IMR-90 (cell line): ENCODE results near the gene LRRFIP1. TPM values are rescaled to one million over a fixed set of nuclear protein-coding genes. Genes with fewer than 3 reads are reported as not detected.

Experiments
- ATAC-seq: fragments of 200-7000 bp; cut with Tn5 transposase; 2 replicates; pipeline ENCODE4 v1.9.1; 2020; ENCODE audit warnings: low read depth, mild to moderate bottlenecking, moderate library complexity
- BruUV-seq: library from RNA; stranded (reverse); fragments of 400-500 nt; replicated peaks from 2 replicates; lab custom pipeline; 2021; lab: Mats Ljungman, UMichigan
- CTCF ChIA-PET: fragments of 300-600 bp; formaldehyde crosslinking; extraction: SDS; loops from one replicate; lab custom pipeline; 2021; ENCODE audit warnings: antibody characterized with exemption; lab: Yijun Ruan, JAX
- POLR2A ChIA-PET: fragments of 300-600 bp; sonication (Branson Sonifier 250); formaldehyde crosslinking; loops from one replicate; lab custom pipeline; 2022; ENCODE audit warnings: antibody characterized with exemption; ENCODE audit not compliant: unreplicated experiment; lab: Charles Lee
- DNase-seq: peaks from one replicate; pipeline ENCODE4 v3.0.0; 2013
- H2AFZ ChIP-seq: replicated peaks from 2 replicates; pipeline ENCODE3; 2013; ENCODE audit warnings: low read length, mild to moderate bottlenecking; ENCODE audit not compliant: poor library complexity
- H2AK5ac ChIP-seq: 2 replicates; pipeline ENCODE4 v1.6.1; 2013; ENCODE audit warnings: low read depth, low read length, inconsistent platforms
- H2AK9ac ChIP-seq: replicated peaks from 2 replicates; pipeline ENCODE3; 2013; ENCODE audit warnings: mild to moderate bottlenecking, low read depth, low read length, moderate library complexity; ENCODE audit not compliant: poor library complexity
- H2BK120ac ChIP-seq: 2 replicates; pipeline ENCODE4 v1.6.1; 2013; ENCODE audit warnings: low read depth, low read length, inconsistent platforms
- H2BK15ac ChIP-seq: 3 replicates; pipeline ENCODE4 v1.6.1; 2013; ENCODE audit warnings: low read depth, low read length, inconsistent platforms
- H2BK20ac ChIP-seq: 2 replicates; pipeline ENCODE4 v1.6.1; 2013; ENCODE audit warnings: low read depth, mild to moderate bottlenecking, inconsistent platforms, low read length, moderate library complexity
- H2BK5ac ChIP-seq: 2 replicates; pipeline ENCODE4 v1.6.1; 2013; ENCODE audit warnings: mild to moderate bottlenecking, low read depth, low read length, inconsistent platforms; ENCODE audit not compliant: poor library complexity, severe bottlenecking
- H3K14ac ChIP-seq: replicated peaks from 2 replicates; pipeline ENCODE4 v1.6.1; 2013; ENCODE audit warnings: low read depth, low read length, inconsistent platforms
- H3K18ac ChIP-seq: 2 replicates; pipeline ENCODE4 v1.6.1; 2013; ENCODE audit warnings: low read depth, low read length, control low read depth
- H3K23ac ChIP-seq: 2 replicates; pipeline ENCODE4 v1.6.1; 2013; ENCODE audit warnings: low read depth, low read length, inconsistent platforms
- H3K27ac ChIP-seq: 2 replicates; pipeline ENCODE4 v1.5.1; 2013; ENCODE audit warnings: mild to moderate bottlenecking, control low read depth, low read length; ENCODE audit not compliant: insufficient read depth
- H3K27me3 ChIP-seq: 2 replicates; pipeline ENCODE4 v1.6.1; 2013; ENCODE audit warnings: low read length; ENCODE audit not compliant: control insufficient read depth, insufficient read depth
- H3K36me3 ChIP-seq: 2 replicates; pipeline ENCODE4 v1.6.1; 2013; ENCODE audit warnings: low read length, mixed read lengths; ENCODE audit not compliant: control insufficient read depth, insufficient read depth
- H3K4ac ChIP-seq: 2 replicates; pipeline ENCODE4 v1.6.1; 2013; ENCODE audit warnings: low read depth, low read length, inconsistent platforms
- H3K4me1 ChIP-seq: 2 replicates; pipeline ENCODE4 v1.6.1; 2013; ENCODE audit warnings: low read length, mixed read lengths; ENCODE audit not compliant: control insufficient read depth, insufficient read depth
- H3K4me2 ChIP-seq: 2 replicates; pipeline ENCODE4 v1.6.1; 2013; ENCODE audit warnings: low read depth, mild to moderate bottlenecking, control low read depth, low read length, moderate library complexity
- H3K4me3 ChIP-seq: 2 replicates; pipeline ENCODE4 v1.5.1; 2013; ENCODE audit warnings: low read depth, mild to moderate bottlenecking, control low read depth, low read length, moderate library complexity; ENCODE audit not compliant: insufficient read depth
- H3K56ac ChIP-seq: 2 replicates; pipeline ENCODE4 v1.6.1; 2013; ENCODE audit warnings: low read length, inconsistent platforms; ENCODE audit not compliant: insufficient read depth; ENCODE audit errors: extremely low read depth
- H3K79me1 ChIP-seq, 2 experiments: 2 replicates each; pipeline ENCODE4 v1.6.1; 2013; ENCODE audit warnings: low read length in 2 of 2, inconsistent platforms in 1 of 2, low read depth in 1 of 2
- H3K9ac ChIP-seq: 2 replicates; pipeline ENCODE4 v1.6.1; 2013; ENCODE audit warnings: low read depth, low read length, control low read depth
- H3K9me1 ChIP-seq: 2 replicates; pipeline ENCODE4 v1.6.1; 2013; ENCODE audit warnings: low read length, inconsistent platforms; ENCODE audit not compliant: insufficient read depth
- H3K9me3 ChIP-seq: 2 replicates; pipeline ENCODE4 v1.6.1; 2013; ENCODE audit warnings: low read length; ENCODE audit not compliant: control insufficient read depth, insufficient read depth
- H4K20me1 ChIP-seq: 2 replicates; pipeline ENCODE4 v1.6.1; 2013; ENCODE audit warnings: low read length, inconsistent platforms; ENCODE audit not compliant: insufficient read depth
- H4K5ac ChIP-seq: 2 replicates; pipeline ENCODE4 v1.6.1; 2013; ENCODE audit warnings: mild to moderate bottlenecking, low read depth, low read length, control low read depth
- H4K8ac ChIP-seq, 2 experiments: 2 replicates each; pipeline ENCODE4 v1.6.1; 2013; ENCODE audit warnings: low read depth in 2 of 2, low read length in 2 of 2, control low read depth in 1 of 2, inconsistent platforms in 1 of 2
- H4K91ac ChIP-seq: 2 replicates; pipeline ENCODE4 v1.6.1; 2013; ENCODE audit warnings: low read depth, low read length, inconsistent platforms; ENCODE audit not compliant: insufficient read depth
- BHLHE40 ChIP-seq: fragments of 150-350 bp; IDR thresholded peaks from 2 replicates; pipeline ENCODE4 v1.6.1; 2016; ENCODE audit warnings: mild to moderate bottlenecking, low read depth, low read length
- CHD1 ChIP-seq: IDR thresholded peaks from 2 replicates; pipeline ENCODE4 v1.6.1; 2012; ENCODE audit warnings: low read depth, low read length, improper control_type of control experiment
- ELK1 ChIP-seq: fragments of 150-350 bp; IDR thresholded peaks from 2 replicates; pipeline ENCODE4 v1.6.1; 2016; ENCODE audit warnings: low read depth, mild to moderate bottlenecking, low read length, moderate library complexity, borderline replicate concordance
- FOS ChIP-seq: fragments of 150-350 bp; IDR thresholded peaks from 2 replicates; pipeline ENCODE4 v1.6.1; 2016; ENCODE audit warnings: low read depth, low read length
- MAZ ChIP-seq: IDR thresholded peaks from 2 replicates; pipeline ENCODE4 v1.6.1; 2012; ENCODE audit warnings: low read depth, mild to moderate bottlenecking, low read length, improper control_type of control experiment, moderate library complexity, borderline replicate concordance
- MXI1 ChIP-seq: IDR thresholded peaks from 2 replicates; pipeline ENCODE4 v1.6.1; 2012; ENCODE audit warnings: low read depth, mild to moderate bottlenecking, low read length, moderate library complexity, borderline replicate concordance
- NFE2L2 ChIP-seq: fragments of 150-350 bp; IDR thresholded peaks from 2 replicates; pipeline ENCODE4 v1.6.1; 2016; ENCODE audit warnings: low read depth, mild to moderate bottlenecking, low read length
- POLR2A ChIP-seq: IDR thresholded peaks from 2 replicates; pipeline ENCODE4 v1.6.1; 2012; ENCODE audit warnings: mild to moderate bottlenecking, low read depth, low read length
- RCOR1 ChIP-seq: IDR thresholded peaks from 2 replicates; pipeline ENCODE4 v1.6.1; 2012; ENCODE audit warnings: mild to moderate bottlenecking, low read length, improper control_type of control experiment; ENCODE audit not compliant: insufficient replicate concordance
- SMC3 ChIP-seq: fragments of 150-350 bp; IDR thresholded peaks from 2 replicates; pipeline ENCODE4 v1.6.1; 2016; ENCODE audit warnings: low read depth, mild to moderate bottlenecking, antibody characterized with exemption, low read length, moderate library complexity
- USF2 ChIP-seq: fragments of 150-350 bp; IDR thresholded peaks from 2 replicates; pipeline ENCODE4 v1.6.1; 2017; ENCODE audit warnings: mild to moderate bottlenecking, antibody characterized with exemption, low read length, low read depth
- WGBS, 2 experiments: methylation state at CpG; one replicate each; pipeline versions ENCODE4 v1.1.5 to v1.1.7; 2013; ENCODE audit warnings: missing lambda C conversion rate in 2 of 2; ENCODE audit not compliant: insufficient read length in 1 of 2; ENCODE audit errors: extremely low coverage in 2 of 2; 5-methylcytosine and 5-hydroxymethylcytosine counted together
- dilution Hi-C: fragments of 300-500 bp; cut with HindIII; formaldehyde crosslinking; loops from one replicate; pipeline ENCODE4 v1.14.3; 2018; ENCODE audit warnings: low sequenced_read_pairs; ENCODE audit not compliant: unreplicated experiment
- in situ Hi-C: fragments of 300-500 bp; cut with MboI; formaldehyde crosslinking; loops from 3 replicates; pipeline ENCODE4 v1.14.3; 2019; ENCODE audit warnings: low sequenced_read_pairs, inconsistent platforms, mixed read lengths
- intact Hi-C: fragments of 100-400 bp; cut with micrococcal nuclease; formaldehyde crosslinking; loops from 2 replicates; pipeline ENCODE4 v1.10.0; 2022
- polyA plus RNA-seq, 3 experiments: library from polyadenylated mRNA; depleted of rRNA; stranded (reverse); fragments of >200 nt; gene quantifications; 2 replicates each; pipeline ENCODE4 v1.2.3, GENCODE V29; 2012; ENCODE audit warnings: low replicate concordance in 1 of 3
- total RNA-seq: library from RNA; depleted of rRNA; stranded (reverse); fragments of >200 nt; gene quantifications from 2 replicates; pipeline ENCODE4 v1.2.3, GENCODE V29; 2012

LRRFIP1 gene
- total and polyA plus RNA-seq, 2 of the 4 experiments (the other 2 are of a cell fraction), result 52.2 to 54.4 TPM

GRCh38 chr2:237625216-237625705, 2.1 kb upstream of the LRRFIP1 start:
- 81% methylated on average over 5 of the region's 10 CpGs; no CpG with 5 or more reads in 1 of the 2 experiments for WGBS, 2 experiments
- no peak overlapping the region for H3K4me2 ChIP-seq
- CTCF ChIA-PET, result no interaction called here

More at GRCh38 chr2:237625216-237625705, 2.1 kb upstream of the LRRFIP1 start:
- 0 out of 2 replicates have a peak overlapping the region, but pooled peaks have one; percentile 39 for H3K23ac ChIP-seq
- peaks cover 2% of the 10 kb centered on the region; the same call in 1 of the 2 replicates for H3K36me3 ChIP-seq
- peak overlapping the region; percentile 21; the same call in 1 of the 3 replicates for H2BK15ac ChIP-seq
- no peak overlapping the region for H2BK20ac ChIP-seq
- dilution Hi-C loops (no loop called here), intact Hi-C loops (no loop called here), in situ Hi-C loops (no loop called here)
- H4K8ac ChIP-seq, result no peak overlapping the region
- no peak overlapping the region for H3K9ac ChIP-seq
- no peak overlapping the region for H4K91ac ChIP-seq
- DNase-seq, result no peak
- H2BK120ac ChIP-seq, result no peak overlapping the region
- POLR2A ChIA-PET, result no interaction called here
- peak overlapping the region; percentile 20; the same call in 1 of the 2 replicates for H2AK5ac ChIP-seq
- no peak overlapping the region for H3K4me3 ChIP-seq
- no peak overlapping the region for H3K27ac ChIP-seq
- no peak overlapping the region for H3K14ac ChIP-seq
- H3K4ac ChIP-seq, result 0 out of 2 replicates have a peak overlapping the region, but pooled peaks have one; percentile 13
- H3K56ac ChIP-seq, result no peak overlapping the region
- no peaks in the 10 kb centered on the region for H3K9me3 ChIP-seq
- no peak for ATAC-seq
- BruUV-seq, result no TSS peak
- no peak overlapping the region for H3K18ac ChIP-seq
- H2AFZ ChIP-seq, result no peak overlapping the region
- no peak overlapping the region for H2AK9ac ChIP-seq
- H3K9me1 ChIP-seq, result peaks cover 6% of the 10 kb centered on the region
- H3K27me3 ChIP-seq, result no peaks in the 10 kb centered on the region
- H2BK5ac ChIP-seq, result no peak overlapping the region
- TF ChIP-seq RCOR1 (no peak), MAZ (no peak), NFE2L2 (no peak), FOS (no peak), SMC3 (no peak), USF2 (no peak), CHD1 (no peak), MXI1 (no peak), POLR2A (no peak), ELK1 (no peak), BHLHE40 (no peak)
- H3K79me1 ChIP-seq, result peaks cover 10 to 34% of the 10 kb centered on the region in 2 experiments
- peaks cover 8% of the 10 kb centered on the region; the same call in 1 of the 2 replicates for H4K20me1 ChIP-seq
- H4K5ac ChIP-seq, result no peak overlapping the region
- H3K4me1 ChIP-seq, result peaks cover 7% of the 10 kb centered on the region
